ENCODE results near the gene ARSH.

DNA sequence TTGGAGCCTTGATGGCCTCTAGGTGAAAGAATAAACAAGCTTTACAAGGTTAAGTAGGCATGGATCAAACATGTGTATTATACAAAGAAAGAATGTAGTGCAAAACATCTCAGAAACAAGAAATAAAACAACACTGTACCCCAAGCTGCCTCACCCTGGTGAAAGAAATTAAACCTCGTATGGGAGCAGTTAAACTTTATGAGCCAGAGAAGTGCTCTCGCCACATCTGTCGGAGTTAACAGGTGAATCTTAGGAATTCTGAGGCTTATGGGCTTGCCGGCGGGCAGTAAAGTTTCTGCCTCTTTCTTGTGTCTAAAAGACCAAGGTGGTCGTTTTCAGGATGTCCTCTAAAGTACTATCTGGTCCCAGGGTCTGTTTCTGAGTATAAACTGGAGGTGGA lies 34.0 kb upstream of the ARSH start:
- no peak for TF ChIP-seq NFXL1 (IDR thresholded peaks at IDR 0.05; ENCODE audit: borderline replicate concordance)
- TF ChIP-seq, protein P1, sequence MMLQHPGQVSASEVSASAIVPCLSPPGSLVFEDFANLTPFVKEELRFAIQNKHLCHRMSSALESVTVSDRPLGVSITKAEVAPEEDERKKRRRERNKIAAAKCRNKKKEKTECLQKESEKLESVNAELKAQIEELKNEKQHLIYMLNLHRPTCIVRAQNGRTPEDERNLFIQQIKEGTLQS (IDR thresholded peaks at IDR 0.05; ENCODE audit: borderline replicate concordance, extremely low read depth, low read depth, low read length), result no peak
